Measurements from ENCODE around the gene ZNF575. TPM values are rescaled to one million over a fixed set of nuclear protein-coding genes. Genes with fewer than 3 reads are reported as not detected.

Gene ZNF575, protein sequence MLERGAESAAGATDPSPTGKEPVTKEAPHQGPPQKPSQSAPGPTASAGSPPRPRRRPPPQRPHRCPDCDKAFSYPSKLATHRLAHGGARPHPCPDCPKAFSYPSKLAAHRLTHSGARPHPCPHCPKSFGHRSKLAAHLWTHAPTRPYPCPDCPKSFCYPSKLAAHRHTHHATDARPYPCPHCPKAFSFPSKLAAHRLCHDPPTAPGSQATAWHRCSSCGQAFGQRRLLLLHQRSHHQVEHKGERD
- total RNA-seq = not detected in 2 replicates

GRCh38 chr19:43532962-43533545, at the start of gene ZNF575:
ZNF575 (plus strand) TSS chr19:43533188; CDS start chr19:43534423, 1,235 bp downstream.

DNA sequence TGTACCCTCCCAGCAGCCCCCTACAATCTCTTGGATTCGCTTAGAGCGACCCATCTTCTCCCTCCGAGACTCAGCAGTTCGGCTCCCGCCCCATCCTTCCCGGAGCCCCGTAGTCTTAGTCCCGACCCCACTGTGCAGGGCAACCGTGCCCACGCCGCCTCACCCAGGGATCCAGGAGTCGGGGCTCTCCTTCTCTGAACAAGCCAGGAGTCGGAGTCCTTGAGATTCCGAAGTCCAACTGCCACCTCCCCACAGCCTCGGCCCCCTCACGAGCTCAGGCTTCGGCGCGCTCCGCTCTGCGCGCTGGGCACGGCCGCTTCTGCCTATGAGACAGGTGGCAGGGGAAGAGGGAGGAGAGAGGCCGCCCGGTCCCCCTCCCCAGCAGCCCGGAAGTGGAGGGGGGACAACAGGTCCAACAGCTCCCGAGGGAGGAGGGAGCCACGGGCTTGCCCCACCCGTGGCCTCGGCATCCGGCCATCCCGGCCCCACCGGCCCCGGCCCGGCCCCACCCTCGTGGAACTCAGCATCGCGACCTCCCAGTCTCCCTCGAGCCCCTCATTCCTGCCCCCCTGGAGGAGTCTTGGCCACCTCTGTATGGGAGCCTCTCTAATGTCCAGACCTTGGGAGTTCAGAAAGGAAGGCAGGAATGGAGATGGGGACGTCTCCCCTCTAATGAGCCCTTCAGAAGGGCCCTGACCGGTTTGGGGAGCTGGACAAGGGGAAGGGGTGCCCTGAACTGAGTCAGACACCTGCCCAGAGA, 28.4 kb upstream of the ZNF575 start, which contains the start of gene PHLDB3:
TSS of gene PHLDB3 (minus strand) at position 321 of the 760 bp plus-strand sequence. CDS start 628 bp downstream, outside the sequence.

DNA sequence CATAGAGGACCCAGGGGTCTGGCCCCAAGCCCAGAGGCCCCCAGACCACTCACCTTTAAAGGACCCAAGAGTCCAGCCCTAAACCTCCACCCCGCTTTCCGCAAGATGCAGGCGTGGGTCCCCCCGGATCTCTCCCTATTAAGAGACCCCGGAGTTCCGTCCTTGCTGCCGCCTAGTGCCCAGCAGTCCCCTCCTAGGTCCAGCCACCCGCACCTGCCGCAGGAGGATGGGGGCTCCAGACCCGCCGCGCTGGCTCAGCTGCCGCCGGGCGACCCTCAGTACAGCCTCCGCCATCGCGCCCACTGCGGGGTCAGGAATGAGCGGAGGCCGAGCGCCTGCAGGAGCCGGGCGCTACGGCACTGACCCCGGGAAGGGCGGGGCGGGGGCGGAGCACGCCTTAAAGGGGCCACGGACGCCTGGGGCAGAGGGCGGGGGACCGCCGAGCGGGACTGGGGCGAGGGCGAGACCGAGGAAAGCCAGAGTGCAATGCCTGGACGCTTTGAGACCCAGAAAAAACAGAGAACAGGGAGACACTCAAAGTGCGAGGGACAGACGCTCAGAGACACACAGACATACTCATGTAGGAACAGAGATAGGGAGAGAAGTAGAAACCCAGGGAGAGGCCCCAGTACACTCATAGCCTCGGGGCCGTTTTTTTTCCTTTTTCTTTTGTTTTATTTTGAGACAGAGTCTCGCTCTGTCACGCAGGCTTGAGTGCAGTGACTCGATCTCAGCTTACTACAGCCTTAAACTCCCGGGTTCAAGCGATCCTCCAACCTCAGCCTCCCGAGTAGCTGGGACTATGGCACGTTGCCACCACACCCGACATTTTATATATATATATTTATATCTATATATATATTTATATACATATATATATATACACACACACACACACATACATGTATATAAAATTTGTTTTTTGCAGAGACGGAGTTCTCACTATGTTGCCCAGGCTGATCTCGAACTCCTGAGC, 5.8 kb upstream of the ZNF575 start, which contains the start of gene ETHE1:
TSS of gene ETHE1 (minus strand) at position 318 of the 976 bp plus-strand sequence. CDS start at position 294, 24 bp downstream.

DNA sequence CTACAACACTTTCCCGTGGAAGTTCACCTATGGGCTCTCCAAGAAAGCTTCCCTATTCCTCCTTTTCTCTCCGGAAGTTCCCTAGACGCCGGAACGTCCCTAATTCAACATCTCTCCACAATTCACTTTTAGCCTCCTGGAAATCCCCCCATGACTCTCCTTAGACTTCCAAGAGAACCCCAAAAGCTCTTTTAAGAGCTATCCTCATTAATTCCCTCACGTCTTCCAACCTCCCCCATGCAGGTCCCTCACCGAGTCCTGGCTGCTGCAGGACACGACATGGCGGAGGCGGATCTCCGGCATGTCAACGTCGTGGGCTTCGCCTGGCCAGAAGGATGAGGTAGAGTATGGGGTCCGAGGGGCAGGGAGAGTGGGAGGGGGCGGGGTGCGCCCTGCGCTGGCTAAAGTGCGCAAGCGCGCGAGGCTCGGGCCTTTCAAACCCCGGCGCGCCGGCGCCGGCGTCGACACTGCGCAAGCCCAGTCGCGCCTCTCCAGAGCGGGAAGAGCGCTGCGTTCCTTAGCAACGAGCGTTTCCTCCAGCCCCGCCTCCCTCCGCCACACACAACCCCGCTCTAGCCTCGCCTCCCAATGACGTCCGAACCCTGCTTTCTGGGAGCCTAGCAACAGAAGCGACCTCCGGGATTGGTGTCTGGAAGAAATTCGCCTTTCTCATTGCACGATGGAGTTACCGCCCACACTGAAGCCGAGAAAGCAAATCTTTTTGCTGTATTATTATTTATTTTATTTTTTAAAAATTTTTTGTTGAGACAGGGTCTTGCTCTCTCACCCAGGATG, 42.4 kb downstream of the ZNF575 start, which contains the start of the genes PINLYP and XRCC1:
TSS of gene PINLYP (plus strand) at position 646 of the 795 bp plus-strand sequence. CDS start 1,391 bp downstream, outside the sequence.
TSS of gene XRCC1 (minus strand) at position 372 of the 795 bp plus-strand sequence. CDS start at position 303, 69 bp downstream.

Other genes with a start within 250 kb of the ZNF575 start
- gene CD177, start 179.5 kb upstream of the ZNF575 start, total RNA-seq = 0.29 TPM in 1 of 2 replicates, not detected in the other
- gene TEX101, start 118.3 kb upstream of the ZNF575 start, total RNA-seq = not detected in 2 replicates
- gene LYPD3, start 67.6 kb upstream of the ZNF575 start, total RNA-seq = 0.18 TPM in 1 of 2 replicates, not detected in the other
- 4.0 and 15.2 TPM in 2 replicates for gene PHLDB3, start 28.4 kb upstream of the ZNF575 start, total RNA-seq
- 74.8 and 85.9 TPM in 2 replicates for gene ETHE1, start 6.0 kb upstream of the ZNF575 start, total RNA-seq
- gene XRCC1, start 42.3 kb downstream of the ZNF575 start, total RNA-seq = 42.4 and 50.7 TPM in 2 replicates
- gene PINLYP, start 42.6 kb downstream of the ZNF575 start, total RNA-seq = 11.3 and 19.6 TPM in 2 replicates
- 5.2 and 7.4 TPM in 2 replicates for gene IRGQ, start 62.9 kb downstream of the ZNF575 start, total RNA-seq
- 9.6 and 14.1 TPM in 2 replicates for gene ZNF576, start 63.4 kb downstream of the ZNF575 start, total RNA-seq
- gene SRRM5, start 78.9 kb downstream of the ZNF575 start, total RNA-seq = not detected in 2 replicates
- gene ZNF428, start 86.4 kb downstream of the ZNF575 start, total RNA-seq = 27.7 and 40.1 TPM in 2 replicates
- gene CADM4, start 106.7 kb downstream of the ZNF575 start, total RNA-seq = 2.6 and 3.5 TPM in 2 replicates
- gene PLAUR, start 137.0 kb downstream of the ZNF575 start, total RNA-seq = 125 and 126 TPM in 2 replicates
- not detected in 2 replicates for gene IRGC, start 182.9 kb downstream of the ZNF575 start, total RNA-seq
- gene SMG9, start 221.8 kb downstream of the ZNF575 start, total RNA-seq = 10.6 and 12.4 TPM in 2 replicates
- gene KCNN4, start 247.8 kb downstream of the ZNF575 start, total RNA-seq = 0.89 and 1.7 TPM in 2 replicates

Measured in myometrial cell (primary cell).